Hepatocyte (in vitro differentiated cells): ENCODE results near the gene MTG1.

Experiments used
- CTCF ChIP-seq: fragments of 200-600 bp; sonication (generic); IDR thresholded peaks from 2 replicates; pipeline ENCODE4 v1.5.1; 2016; ENCODE audit warnings: antibody characterized with exemption, mild to moderate bottlenecking; ENCODE audit not compliant: poor library complexity
- EZH2phosphoT487 ChIP-seq: fragments of 200-600 bp; sonication (generic); IDR thresholded peaks from one replicate; pipeline ENCODE4 v1.6.1; 2018; ENCODE audit warnings: antibody characterized with exemption, mild to moderate bottlenecking, low read depth, moderate library complexity; ENCODE audit not compliant: unreplicated experiment, severe bottlenecking

- TF ChIP-seq EZH2phosphoT487 (no peak), CTCF (no peak)
Observed at GRCh38 chr10:133347710-133348517, 46.0 kb upstream of the MTG1 start.
